HG03442 (cell line): Measurements from ENCODE around the gene FNDC11.
A peak's percentile ranks its signal among the peaks of the same experiment; 100 is the strongest.

Experiments used
- ATAC-seq: cut with Tn5 transposase; IDR thresholded peaks from one replicate; pipeline ENCODE4 v1.9.1; 2021; ENCODE audit warnings: mild to moderate bottlenecking, moderate library complexity; ENCODE audit not compliant: unreplicated experiment

Gene FNDC11

GRCh38 chr20:63525185-63525584 is 28.8 kb upstream of the FNDC11 start:
- ATAC-seq, result no peak

GRCh38 chr20:63525971-63526370 is 28.0 kb upstream of the FNDC11 start:
- ATAC-seq, result no peak

- ATAC-seq, result no peak
Observed at GRCh38 chr20:63527184-63527583, 26.8 kb upstream of the FNDC11 start.

DNA sequence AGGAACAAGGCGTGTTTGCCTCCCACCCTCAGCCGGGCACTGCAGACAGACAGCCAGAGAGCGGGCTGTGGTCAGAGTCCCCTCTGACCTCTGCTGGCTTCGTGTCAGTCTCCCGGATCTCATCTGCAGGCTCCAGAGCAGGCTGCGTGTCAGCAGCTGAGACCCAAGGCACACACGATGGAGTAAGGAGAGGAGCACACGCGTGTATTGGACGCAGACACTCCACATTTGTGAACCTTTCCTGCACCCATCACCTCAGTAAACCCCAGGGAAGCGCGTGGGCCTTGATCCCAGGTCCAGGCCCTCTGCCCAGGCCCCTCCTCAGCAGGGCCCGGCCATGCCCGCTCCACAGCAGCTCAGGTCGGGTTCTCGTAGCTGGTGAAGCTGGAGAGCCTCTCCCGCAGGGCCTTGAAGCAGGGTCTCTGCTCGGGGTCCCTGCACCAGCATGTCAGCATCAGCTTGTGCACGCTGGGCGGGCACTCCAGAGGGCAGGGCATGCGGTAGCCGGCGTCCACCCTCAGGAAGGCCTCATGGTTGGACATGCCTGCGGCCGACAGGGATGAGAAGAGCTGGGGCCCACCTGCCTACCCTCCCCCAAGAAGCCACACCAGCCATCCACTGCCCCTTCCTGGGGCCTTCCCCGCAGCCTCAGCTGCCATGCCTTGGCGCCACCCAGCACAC is 24.6 kb upstream of the FNDC11 start:
- no peak for ATAC-seq

DNA sequence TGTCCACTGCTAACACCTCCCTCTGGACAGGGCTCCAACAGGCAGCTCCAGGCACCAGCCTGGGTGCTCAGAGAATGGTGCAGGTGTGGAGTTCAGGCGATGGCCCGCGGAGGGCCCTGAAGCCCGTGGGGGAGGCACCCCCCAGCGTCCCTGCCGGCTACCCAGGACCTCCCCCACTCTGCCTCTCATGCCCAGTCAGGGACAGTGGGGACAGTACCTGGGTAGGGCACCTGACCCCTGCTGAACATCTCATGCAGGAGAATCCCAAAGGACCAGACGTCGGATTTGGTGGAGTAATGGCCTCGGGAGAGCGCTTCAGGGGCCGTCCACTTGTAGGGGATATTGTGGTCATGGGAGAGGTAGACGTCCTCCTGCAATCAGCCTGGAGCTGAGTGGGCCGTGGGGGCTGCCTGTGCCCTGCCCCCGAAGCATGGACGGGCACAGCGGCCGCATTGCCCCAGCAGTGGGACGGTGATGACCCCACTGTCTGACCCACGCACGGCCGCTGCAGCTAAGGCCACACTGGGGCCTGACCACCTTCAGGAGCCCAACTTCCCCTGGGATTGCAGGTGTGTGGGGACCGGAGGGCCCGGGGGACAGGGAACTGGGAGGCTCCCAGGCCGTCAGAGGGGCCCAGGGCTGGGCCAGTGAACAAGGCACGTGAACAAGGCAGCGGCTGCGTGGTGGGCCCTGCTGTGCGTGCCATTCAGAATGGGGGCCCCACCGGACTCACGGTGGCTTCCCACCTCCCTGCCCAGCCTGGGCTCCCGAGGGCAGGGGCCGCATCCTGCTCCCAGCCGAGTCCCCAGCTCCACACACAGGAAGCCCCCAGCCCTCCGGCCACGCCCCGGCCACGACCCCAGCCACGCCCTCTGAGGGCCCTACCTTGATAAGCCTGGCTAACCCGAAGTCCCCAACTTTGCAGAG is 23.8 kb upstream of the FNDC11 start:
- no peak for ATAC-seq

GRCh38 chr20:63530788-63531160 is 23.2 kb upstream of the FNDC11 start:
- no peak for ATAC-seq

DNA sequence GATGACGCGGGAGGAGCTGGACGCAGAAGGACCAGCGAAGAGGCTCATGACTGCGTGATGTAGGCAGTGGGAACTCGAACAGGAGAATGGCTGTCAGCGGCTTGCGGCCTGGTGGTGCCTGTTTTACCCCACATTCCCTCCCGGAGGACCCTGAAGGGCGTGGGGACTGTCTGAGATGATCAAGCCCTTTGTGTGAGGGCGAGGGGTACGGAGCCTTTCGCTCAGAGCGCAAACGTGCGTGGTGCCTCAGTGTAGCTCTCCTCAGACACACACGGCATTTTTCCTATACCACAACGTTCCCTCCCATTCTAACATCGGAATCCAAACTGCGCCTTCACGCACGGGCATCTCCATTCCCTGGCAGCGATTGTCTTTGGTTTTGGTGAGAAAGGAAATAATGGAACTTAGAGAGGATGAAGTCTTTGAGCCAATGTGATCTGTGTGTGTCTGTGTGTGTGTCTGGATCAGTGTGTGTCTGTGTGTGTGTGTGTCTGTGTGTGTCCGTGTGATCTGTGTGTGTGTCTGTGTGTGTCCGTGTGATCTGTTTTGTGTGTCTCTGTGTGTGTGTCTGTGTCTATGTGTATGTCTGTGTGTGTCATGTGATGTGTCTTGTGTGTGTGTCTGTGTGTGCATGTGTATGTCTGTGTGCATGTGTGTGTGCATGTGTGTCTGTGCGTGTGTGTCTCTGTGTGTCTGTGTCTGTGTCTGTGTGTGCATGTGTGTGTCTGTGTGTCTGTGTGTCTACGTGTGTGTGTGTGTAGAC is 22.1 kb upstream of the FNDC11 start:
- no peak for ATAC-seq

DNA sequence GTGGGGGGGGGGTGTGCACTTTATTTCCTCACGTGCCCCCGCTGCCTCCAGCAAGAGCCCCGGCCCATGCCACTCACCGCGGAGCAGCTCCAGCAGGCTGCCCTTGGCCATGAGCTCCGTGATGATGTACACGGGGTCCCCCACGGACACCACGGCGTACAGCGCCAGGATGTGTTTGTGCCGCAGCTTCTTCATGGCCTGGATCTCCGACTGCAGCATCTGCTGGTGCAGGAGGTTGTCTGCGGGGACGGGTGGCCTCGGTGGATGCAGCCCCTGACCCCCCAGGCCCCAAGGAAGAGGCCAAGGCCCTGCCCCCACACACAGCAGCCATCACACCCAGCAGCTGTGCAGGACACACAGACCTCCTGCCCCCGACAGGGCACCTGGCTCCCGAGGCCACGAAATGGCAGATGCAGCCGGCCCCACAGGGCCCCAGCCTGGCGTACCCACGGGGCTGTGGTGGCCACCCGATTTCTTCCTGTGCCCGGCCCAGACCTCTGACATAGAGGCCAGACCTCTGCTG is 21.4 kb upstream of the FNDC11 start:
- ATAC-seq, result no peak

DNA sequence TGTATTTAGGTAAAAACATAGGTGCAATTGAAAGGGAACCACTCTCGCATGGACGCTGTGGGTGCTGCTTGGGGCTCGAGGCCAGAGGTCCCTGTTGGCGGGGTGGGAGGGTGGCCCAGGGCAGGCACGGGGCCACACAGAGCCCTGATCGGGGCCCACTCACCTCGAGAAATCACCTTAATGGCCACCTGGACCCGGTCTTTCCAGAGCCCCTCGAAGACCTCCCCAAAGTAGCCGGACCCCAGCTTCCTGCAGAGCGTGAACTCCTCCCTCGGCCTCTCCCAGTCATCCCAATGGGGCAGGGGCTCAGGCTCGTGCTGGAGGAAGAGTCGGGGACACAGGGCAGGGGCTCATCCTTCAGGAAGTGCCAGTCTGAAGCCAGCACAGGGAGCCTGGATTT is 20.6 kb upstream of the FNDC11 start:
- no peak for ATAC-seq

GRCh38 chr20:63533871-63534393 is 20.0 kb upstream of the FNDC11 start:
- ATAC-seq, result no peak

DNA sequence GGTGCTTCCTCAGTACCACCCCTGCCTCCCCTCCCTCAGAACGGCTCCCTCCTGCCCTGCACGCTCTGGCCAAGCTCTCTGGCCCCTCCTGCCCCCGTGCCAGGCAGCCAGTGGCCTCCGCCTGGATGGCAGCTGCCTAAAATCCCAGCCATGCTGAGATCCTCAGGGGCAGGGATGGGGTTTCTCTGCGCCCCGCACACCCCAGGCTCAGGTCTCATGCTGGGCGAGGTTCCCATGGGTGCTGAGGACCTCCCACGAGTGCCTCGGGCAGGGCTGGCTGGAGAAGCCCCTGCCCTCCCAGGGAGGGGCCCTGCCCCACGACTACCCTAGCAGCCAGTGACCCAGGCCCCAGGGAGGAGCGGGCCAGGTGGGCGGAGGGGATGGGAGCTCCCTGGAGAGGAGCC is 19.5 kb upstream of the FNDC11 start:
- no peak for ATAC-seq

DNA sequence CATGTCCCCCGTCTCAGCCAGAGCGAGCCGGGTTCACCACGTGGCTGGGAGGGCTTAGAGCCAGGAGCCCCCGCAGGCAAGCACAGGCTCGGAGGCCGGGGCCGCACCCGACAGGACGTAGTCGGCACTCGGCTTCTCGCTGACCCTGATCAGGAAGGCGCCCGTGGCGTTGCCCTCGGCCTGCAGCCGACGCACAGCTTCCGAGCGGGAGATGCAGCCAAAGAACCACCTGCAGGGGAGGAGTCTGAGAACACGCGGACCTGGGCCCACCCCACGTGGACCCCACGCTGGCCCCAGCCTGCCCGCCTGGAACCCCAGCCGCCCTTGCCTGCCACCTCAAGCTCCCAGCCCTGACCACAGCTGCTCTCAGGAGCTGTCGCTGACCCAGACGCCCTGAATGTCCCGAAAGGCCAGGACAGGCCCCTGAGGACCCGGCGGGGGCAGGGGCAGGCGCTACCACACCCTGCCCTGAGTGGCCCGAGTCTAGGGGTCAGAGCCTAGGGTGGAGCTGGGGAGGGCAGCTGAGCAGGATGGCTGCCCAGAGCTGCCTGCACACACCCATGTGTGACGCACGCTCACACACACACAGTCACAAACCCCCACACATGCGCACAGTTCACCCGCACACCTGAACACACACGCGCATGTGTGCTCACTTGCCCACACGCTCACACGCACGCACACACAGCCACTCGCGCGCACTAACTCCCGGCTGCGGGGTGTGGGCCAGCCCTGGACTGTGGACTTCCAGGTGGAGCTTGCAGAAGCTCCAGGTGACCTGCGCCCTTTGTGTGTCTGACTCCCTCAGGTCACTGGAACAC is 18.9 kb upstream of the FNDC11 start:
- ATAC-seq, result no peak

GRCh38 chr20:63536241-63536977 is 17.6 kb upstream of the FNDC11 start:
- ATAC-seq, result no peak

- no peak for ATAC-seq
Observed at GRCh38 chr20:63536997-63537524, 16.9 kb upstream of the FNDC11 start, which contains the start of gene PTK6. Gene PTK6 (minus strand): TSS chr20:63537376. CDS start chr20:63537314, 62 bp downstream.

GRCh38 chr20:63537525-63538203 is 16.3 kb upstream of the FNDC11 start:
- ATAC-seq, result peak; percentile 73

- no peak for ATAC-seq
Observed at GRCh38 chr20:63538204-63539091, 15.5 kb upstream of the FNDC11 start.

DNA sequence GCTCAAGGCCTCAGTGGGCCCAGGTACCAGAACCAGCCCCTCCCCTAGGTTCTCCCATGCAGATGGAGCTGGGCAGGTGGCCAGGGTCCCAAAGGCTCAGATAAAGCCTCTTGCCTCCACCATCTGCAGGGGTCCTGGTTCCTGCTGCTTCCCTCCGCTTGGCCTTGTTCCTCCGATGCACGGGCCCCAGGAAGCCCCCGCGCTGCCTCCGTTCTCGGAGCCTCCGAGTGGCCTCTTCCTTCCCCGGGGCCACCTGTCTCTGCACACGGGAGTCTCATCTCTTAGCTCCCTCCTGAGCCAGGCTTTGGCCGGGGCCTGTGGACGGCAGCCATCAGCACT is 14.9 kb upstream of the FNDC11 start:
- no peak for ATAC-seq
